ENCODE data around the gene SLN.
"Not testable (repeated sequence)": the region's sequence is repeated elsewhere in the genome, so short reads cannot be mapped to it uniquely, and the experiment has no call there.

Gene SLN

DNA sequence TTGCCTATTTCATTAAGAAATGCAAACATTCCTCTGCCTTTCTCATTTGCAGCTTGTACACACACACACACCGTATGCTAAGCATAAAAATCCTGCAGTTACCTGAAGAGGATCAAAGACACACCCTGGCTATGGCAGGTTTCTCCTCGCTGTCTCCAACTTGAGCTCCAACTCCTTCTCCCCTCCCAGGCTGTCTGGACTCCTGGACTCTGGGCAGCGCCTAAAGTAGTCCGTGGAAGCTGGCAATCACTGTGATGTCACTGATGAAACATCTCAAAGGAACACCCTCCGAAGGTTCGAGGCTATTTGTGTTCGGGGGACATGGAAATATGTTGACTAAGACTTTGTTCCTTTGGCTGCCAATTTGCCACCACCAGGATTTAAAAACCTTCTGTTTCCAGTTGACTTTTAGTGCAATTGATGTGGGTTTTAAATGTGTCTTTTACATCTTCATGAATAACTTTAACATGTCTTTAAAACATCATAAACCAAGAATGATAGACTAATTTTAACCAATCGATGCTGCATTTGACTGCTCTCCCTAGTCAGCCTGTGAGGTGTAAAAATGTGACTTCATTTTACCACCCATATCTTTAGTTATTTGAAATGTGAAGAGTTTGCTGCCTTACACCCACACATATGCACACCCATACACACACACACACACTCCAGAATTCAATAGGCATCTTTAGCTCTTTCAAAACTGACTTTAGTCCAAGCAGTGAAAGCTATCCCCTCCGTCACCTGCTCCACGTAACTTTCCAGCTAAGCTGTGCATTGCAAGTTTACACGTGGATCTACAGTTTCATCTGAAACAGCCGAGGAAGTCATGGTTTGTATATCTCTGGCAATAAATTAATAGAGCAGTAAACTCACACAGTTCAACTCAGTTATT, at the start of gene SLN:
Gene SLN (minus strand): TSS at position 196 of the 895 bp plus-strand sequence.
- no peak for DNase-seq

DNA sequence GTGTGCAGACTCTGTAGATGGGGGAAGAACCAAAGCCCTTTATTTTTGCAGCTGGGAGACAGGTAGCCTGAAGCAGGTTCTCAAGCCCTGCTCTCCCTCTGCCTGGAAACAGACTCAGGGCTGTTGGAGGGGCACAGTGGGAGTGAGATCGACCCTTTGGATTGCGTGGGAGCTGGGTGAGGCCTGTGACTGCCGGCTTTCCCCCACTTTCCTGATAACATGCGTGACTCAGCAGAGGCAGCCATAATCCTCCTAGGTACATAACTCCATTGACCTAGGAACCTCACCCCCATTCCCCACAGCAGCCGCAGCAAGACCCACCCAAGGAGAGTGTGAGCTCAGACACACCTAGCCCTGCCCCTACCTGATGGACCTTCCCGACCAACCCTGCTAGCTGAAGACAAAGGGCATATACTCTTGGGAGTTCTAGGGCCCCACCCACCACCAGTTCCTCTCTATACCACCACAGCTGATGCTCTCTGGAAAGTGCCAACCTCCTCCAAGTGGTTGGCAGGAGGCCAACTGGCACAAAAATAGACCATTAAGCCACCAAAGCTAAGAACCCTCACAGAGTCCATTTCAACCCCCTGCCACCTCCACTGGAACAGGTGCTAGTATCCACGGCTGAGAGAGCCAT, 47.0 kb upstream of the SLN start:
- not testable (repeated sequence) for DNase-seq

DNA sequence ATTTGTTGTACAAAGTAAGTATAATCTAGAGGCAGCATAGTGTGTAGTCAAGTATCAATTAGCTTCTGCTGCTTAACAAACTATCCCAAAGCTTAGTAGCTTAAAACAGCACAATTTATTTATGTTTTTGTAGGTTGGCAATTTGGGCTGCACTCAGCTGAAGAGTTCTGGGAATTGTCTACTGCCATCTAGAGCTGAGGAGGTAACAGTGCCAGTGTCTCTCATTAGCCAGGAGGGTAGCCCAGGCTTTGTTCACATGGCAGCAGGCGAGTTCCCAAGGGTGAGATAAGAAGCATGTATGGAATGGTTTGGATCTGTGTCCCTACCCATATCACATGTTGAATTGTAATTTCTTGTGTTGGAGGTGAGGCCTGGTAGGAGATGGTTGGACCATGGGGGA, 45.8 kb upstream of the SLN start:
- DNase-seq: no peak

DNA sequence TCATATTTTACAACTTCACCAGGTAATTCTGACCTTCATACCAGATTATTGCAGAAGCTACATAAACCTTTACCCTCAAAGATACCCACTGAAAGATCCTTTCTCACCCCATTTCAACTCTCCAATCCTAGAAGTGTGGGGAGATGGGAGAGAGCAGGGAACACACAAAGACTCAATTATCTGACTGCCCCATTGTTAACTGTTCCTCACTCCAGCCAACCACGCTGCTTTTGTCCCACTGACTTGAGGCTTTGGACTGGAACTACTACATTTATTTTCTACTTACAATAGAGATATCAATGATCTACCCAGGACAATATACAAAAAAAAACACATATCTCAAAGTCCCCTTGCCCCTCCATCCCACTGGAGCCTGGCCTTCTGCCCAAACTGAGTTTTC, 44.7 kb upstream of the SLN start:
- no peak for DNase-seq

DNA sequence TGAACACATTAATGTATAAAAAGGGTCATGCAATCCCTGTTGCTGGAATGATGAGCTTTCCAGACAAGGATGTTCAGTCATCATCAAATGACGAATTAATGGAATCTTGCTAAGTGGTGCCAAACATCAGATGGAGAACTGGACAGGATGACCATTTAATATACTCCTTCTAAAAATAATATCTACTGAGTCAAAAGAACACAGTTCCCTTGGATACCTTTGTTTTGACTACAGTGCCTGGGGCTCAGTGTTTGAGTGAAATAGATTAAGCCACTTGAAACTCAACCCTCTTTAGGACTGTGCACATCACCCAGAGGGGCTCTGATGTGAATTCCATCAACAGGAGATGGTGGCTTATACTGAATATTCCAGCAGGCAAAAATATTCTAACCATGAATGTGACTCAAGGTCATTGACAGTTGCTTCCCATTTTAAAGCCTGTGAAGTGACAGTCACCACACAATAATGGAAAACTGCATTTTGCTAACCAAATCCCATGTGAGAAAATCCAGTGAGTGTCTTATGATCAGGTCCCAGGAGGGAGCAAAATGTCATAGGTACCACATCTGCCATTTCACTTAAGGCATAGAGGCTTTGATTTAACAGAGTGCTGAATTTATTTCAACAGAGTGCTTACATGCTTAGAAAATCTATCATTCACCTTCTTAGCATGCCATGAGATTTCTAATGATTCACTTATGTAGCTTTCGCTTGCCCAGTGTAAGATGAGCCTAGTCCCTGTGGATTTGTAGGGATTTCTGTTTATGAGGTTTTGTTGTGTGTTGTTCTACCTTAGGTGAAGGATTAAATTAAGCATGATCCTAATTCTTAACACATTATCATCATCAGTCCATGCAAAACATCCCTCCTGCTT, 41.3 kb upstream of the SLN start:
- no peak for DNase-seq

DNA sequence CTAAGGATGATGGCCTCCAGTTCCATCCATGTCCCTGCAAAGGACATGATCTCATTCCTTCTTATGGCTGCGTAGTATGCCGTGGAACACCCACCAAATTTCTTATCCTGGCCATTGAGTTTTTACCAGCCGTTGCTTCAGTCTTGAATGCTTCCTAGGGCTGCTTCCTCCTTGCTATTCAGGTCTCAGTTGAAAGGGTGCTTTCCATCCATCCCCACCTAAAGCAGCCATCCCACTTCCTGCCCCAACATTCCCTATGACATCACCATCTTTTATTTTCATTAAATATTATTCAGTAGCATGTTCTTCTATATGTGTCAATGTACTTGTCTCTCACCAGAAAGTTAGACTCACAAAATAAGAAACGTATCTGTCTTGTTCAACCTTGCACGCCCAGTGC, 40.7 kb upstream of the SLN start:
- no peak for DNase-seq

DNA sequence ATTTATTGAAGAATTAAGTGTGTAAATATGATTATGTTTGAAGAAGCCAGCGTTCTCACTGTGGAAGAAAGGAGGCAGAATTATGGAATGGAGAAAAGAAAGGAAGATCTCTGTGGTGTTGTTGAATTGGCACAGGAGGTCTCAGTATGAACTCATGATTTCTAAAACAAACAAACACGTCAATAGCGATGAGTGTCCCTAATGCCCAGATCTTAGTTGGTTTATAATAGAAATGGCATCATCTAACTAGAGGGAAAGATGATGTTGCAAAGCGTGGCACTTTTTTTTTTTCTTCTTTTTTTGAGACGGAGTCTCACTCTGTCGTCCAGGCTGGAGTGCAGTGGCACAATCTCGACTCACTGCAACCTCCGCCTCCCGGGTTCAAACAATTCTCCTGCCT, 39.2 kb upstream of the SLN start:
- DNase-seq: no peak

DNA sequence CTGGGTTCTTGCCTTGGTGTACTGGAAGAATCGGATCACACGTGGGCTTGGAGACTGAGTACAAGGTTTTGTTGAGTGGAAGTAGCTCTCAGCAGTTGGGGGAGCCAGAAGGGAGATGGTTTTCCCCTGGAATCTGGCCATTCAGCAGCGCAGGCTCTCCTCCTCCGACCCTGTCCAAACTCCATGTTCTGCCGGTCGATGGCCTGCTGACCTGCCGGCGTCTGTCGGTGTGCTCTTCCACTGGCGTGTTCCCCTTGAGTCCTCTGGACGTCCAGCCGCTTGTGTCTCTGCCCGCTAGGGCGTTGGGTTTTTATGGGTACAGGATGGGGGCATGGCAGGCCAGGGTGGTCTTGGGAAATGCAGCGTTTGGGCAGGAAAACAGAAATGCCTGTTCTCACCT, 38.5 kb upstream of the SLN start:
- no peak for DNase-seq

DNA sequence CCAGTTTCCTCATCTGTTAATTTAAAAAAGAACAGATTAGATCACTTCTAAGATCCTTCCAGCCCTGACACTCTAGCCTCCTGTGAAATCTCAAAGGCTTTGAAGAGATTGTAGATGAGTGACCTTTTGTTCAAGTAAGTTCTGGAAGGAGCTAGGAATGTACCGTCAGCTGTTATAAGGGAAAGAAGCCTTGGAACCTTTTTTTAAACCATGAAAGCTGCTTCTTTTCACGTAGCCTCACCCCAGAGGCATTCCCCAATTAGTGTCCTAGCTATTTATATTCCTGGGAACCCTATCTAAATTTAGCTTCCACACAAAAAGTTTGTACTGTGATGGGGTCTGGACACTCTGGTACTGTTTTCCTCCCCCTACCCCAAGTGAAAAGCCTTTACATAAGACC, 35.8 kb upstream of the SLN start:
- no peak for DNase-seq

DNA sequence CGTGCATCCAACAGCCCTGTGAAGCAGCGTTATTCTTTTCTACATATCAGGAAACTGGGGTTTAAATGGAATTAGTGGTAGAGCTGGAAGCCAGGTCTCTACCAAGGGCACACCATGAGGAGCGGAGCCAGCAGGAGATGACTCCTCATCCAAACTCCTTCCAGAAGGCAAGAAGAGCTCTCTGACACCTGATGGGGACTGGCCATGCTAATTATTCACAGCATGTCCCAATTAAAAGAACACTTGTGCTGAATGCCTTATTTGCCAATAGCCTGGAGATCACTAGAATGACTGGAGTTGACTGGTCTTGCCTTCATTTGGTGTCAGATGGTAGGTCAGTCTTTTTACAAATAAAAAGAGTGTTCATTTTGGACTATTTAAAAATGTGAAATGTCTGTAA, 32.9 kb upstream of the SLN start:
- DNase-seq: no peak

DNA sequence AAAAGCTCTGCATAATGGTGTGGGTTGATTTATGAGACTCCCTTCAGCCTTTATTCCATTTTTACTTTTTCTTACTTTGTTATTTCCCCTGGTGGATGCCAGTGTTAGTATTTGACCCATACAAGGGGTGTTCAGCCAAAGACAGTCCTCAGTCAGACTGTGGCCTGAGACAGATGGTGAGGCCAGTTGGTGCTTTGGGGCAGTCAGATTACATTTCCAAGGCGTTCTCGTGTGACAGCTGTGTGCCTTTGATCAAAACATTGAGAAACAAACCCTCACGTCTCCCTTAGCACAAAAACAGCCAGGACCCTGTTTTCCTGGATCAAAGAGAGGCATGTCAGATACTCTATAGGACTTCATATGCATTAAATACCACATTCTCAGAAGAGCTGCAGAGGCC, 31.3 kb upstream of the SLN start:
- DNase-seq: no peak

DNA sequence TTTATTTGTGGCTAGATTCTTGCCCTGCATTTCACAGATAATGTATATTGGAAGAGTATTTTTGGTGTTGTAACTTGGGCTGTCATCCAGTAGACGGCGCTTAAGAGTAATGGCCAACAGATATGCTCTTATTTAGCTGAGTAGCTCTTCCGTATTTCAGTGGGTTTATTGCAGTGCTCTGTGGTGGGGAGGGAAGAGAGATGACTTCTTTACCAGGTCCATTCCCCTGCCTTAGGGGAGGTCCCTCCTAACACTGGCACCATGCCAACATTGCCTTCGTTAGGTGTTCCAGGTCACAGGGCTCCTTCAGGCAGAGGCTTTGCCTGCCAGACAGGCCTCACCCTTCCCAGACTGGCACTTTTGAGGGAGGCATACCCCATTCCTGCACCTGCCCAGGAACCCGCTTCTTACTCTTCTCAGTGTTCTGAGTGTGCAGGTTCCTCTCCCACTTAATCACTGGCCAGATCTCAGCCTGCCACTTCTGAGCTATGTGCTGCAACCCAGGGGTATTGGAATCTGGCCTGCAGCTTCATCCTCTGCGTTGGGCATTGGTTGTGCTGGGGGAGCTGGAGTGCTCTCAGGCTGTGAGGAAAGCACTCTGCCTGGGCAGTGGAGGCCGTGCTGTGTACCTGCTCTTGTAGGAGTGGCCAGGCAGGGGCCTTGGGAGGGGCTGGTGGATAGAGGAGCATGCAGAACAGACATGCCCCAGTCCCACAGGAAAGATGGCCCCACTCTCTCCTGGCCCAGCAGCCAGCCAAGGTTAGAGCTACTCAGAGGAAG, 29.4 kb upstream of the SLN start:
- DNase-seq: no peak

DNA sequence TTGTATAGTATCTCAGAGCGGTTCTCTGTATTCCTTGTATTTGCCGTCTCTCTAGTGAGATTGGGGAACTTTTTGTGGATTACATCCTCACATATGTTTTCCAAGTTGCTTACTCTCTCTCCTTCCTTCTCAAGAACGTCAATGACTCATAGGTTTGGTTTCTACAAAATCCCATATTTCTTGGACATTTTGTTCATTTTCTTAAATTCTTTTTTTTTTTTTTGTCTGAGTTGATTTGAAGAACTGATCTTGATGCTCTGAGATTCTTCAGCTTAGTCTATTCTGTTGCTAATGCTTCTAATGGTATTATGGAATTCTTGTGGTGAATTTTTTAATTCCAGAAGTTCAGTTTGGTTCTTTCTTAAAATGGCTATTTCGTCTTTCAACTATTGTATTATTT, 28.4 kb upstream of the SLN start:
- DNase-seq: no peak

DNA sequence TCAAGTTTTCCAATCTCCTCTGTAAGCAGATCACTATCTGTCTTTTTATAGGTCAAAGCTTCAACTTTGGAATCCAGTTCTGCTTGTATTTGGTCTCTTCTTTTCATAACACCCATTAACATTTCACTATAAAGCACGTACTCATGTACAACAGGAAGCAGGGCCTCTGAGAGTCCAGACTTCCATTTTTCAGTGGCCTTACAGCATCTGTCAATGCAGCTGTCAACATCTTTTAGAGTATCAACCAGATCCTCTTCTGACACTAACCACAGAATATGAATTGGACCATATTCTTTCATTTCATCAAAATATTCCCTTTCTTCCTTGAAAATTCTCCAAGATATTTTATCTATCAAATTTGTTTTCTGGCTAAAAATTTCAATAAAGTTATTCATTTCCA, 24.7 kb upstream of the SLN start:
- no peak for DNase-seq

DNA sequence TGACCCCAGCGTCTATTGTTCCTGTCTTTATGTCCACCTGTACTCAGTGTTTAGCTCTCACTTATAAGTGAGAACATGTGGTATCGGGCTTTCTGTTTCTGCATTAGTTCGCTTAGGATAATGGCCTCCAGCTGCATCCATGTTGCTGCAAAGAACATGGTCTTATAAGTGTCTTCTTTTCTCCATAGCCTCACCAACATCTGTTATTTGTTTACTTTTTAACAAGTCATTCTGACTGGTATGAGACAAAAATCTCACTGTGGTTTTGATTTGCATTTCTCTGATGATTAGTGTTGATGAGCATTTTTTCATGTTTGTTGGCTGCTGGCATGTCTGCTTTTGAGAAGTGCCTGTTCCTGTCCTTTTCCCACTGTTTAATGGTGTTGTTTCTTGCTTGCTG, 21.7 kb upstream of the SLN start:
- no peak for DNase-seq

DNA sequence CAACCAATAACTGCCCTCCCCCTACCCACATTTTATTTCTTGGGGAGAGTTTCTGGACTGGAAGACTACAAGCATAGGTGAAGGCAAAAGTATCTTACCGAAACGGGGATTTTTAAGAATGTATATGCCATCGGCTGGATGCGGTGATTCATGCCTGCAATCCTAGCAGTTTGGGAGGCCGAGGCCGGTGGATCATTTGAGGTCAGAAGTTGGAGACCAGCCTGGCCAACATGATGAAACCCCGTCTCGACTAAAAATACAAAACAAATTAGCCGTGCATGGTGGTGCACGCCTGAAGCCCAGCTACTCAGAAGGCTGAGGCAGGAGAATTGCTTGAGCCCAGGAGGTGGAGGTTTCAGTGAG, 20.8 kb upstream of the SLN start:
- DNase-seq: no peak

DNA sequence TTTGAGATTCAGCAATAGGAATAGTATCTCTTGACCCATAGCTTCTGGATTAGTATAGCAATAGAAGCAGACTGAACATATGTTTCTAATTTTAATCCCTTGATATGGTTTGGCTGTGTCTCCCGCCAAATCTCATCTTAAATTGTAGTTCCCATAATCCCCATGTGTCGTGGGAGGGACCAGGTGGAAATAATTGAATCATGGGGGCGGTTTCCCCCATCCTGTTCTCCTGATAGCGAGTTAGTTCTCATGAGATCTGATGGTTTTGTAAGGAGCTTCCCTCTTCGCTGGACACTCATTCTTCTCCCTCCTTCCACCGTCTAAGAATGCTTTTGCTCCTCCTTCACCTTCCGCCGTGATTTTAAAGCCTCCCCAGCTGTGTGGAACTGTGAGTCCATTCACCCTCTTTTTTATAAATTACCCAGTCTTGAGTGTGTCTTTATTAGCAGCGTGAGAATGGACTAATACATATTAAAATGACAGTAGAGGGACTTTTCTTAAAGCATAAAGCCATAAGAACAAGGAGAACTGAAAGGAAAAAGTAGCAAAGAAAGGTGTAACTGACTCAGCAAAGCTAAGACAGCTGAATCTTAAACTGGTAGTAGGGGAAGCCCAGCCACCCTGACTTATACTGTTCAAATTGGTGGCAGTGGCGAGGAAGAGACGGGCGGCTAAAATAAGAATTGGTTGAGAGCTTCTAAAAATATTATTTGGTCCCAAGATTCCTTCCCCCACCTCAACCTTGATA, 20.3 kb upstream of the SLN start:
- no peak for DNase-seq

DNA sequence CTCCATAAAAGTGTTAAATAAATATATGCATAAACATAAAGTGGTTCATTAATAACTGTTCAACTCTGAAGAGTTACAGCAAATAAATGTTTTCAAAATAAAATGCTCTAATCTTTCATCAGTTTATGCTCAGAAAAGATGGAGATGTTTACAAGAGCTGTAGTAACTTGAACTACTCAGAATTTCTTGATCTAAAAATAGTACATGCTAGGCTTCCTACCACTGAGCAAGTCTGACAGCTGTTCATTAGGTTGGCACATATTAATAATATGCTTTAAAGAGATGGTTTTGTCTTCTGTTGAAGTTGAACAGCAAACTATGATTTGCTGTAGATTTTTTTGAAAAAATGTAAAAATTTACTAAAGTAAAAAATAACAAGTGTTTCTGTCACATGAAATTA, 10.8 kb upstream of the SLN start:
- no peak for DNase-seq

DNA sequence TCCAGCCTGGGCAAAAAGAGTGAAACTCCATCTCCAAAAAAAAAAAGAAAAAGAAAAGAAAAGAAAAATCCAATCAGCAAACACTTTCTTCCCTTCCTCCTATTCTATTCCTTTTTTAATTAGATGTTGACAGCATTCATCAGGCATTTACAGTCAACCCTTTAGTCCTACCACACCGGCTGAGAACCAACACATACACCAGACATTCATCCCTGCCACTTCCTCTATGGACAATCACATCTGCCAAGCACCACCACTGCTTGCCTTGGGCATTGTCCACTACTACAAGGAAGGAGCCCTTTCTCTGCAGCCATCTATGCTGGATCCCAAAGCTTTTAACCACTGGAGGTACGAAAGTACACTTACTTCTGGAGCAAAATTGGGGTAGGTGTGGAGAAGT, 9.4 kb upstream of the SLN start:
- DNase-seq: no peak

DNA sequence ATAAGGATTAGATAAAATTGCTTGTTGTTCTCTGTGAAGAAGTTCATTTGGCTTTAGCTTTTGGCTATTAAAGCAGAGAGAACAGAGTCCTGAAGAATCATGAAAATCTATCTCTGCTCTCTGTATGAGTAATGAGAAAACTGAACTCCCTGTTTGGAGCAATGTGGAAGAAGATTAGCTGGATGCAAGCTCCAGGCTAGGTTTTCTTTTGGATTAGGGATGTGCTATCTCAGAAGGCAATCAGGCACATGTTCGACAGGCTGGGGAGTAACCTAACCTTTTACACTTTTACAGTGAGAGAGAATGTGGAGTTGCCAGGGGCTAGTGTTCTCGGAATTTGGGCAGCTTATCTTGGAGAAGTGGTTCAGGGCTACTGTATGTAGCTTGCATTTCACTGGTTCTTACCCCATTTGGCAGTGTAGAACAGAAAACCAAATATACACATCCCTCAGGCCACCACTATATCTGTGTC, 8.5 kb upstream of the SLN start:
- no peak for DNase-seq

DNA sequence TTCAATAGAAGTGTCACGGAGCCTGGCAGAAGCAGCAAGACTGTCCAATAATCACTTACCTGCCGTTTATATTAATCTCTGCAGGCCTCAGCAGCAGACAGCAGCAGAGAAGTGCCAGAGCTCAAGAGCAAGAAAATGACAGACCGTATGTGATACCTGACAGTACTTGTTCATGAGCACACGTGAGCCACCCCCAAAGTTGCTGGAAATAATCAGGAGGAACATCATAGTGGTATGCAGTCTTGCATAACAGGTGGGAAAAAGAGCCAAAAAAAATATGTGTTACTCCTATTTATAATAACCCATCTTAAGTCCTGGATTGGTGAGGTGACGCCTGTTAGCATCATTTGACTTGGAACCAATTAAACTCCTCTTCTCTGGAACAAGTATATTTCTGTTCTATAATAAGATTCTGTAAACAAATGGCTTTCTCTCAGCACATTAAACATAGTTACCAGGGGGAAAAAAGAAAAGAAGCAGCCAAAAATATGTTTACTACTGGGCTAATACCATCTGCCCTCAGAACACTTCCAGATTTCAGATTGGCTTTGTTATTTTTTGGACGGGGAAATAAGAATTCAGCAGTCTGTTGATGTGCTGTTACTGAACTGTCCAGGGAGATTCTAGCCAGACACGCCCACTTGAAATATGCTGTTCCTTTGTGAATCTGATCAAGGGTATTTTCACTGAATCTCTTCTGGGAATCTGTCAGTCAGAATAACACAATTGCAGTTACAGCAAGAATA, 7.9 kb upstream of the SLN start:
- no peak for DNase-seq

Measured in NCI-H1092 (cell line).